T-helper 17 cell (primary cell): ENCODE data around the gene TMC8. TPM values are rescaled to one million over a fixed set of nuclear protein-coding genes. Genes with fewer than 3 reads are reported as not detected.
"Not testable (repeated sequence)": the region's sequence is repeated elsewhere in the genome, so short reads cannot be mapped to it uniquely, and the experiment has no call there.

Source experiments
- ATAC-seq: fragments of 150-1000 bp; cut with Tn5 transposase; 2 replicates; pipeline ENCODE4 v1.10.0; 2021; ENCODE audit warnings: mild to moderate bottlenecking, moderate library complexity
- DNase-seq, 3 donors: peaks; one replicate each; pipeline versions ENCODE4 v3.0.0 to v3.0.0-alpha.2; 2020 to 2021
- H3K9me3 ChIP-seq: one replicate; pipeline ENCODE4 v1.7.0; 2013; ENCODE audit warnings: low read length, mild to moderate bottlenecking; ENCODE audit not compliant: control insufficient read depth, poor library complexity, severe bottlenecking
- H3K27ac Mint-ChIP-seq: one replicate; pipeline ENCODE4 v1.8.0; 2022; ENCODE audit warnings: mild to moderate bottlenecking, moderate library complexity, mixed read lengths
- H3K27me3 Mint-ChIP-seq: one replicate; pipeline ENCODE4 v1.8.0; 2022; ENCODE audit warnings: mixed read lengths
- H3K36me3 Mint-ChIP-seq: one replicate; pipeline ENCODE4 v1.8.0; 2022; ENCODE audit warnings: low read depth, mixed read lengths
- H3K4me1 Mint-ChIP-seq: one replicate; pipeline ENCODE4 v1.8.0; 2022; ENCODE audit warnings: mild to moderate bottlenecking, mixed read lengths
- H3K4me3 Mint-ChIP-seq: one replicate; pipeline ENCODE4 v1.8.0; 2022; ENCODE audit warnings: mild to moderate bottlenecking, moderate library complexity, mixed read lengths
- total RNA-seq, 4 donors: library from RNA in 2 of 4; stranded (reverse) in 2 of 4; gene quantifications; one replicate each; pipeline ENCODE4 v1.2.3 and lab custom pipeline; 2022 to 2026

TMC8 gene, protein sequence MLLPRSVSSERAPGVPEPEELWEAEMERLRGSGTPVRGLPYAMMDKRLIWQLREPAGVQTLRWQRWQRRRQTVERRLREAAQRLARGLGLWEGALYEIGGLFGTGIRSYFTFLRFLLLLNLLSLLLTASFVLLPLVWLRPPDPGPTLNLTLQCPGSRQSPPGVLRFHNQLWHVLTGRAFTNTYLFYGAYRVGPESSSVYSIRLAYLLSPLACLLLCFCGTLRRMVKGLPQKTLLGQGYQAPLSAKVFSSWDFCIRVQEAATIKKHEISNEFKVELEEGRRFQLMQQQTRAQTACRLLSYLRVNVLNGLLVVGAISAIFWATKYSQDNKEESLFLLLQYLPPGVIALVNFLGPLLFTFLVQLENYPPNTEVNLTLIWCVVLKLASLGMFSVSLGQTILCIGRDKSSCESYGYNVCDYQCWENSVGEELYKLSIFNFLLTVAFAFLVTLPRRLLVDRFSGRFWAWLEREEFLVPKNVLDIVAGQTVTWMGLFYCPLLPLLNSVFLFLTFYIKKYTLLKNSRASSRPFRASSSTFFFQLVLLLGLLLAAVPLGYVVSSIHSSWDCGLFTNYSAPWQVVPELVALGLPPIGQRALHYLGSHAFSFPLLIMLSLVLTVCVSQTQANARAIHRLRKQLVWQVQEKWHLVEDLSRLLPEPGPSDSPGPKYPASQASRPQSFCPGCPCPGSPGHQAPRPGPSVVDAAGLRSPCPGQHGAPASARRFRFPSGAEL
- total RNA-seq, result 100 to 1,000 TPM; 352 to 481 TPM
- 274 to 653 reads per million in 2 donors for total RNA-seq (lab: John Stamatoyannopoulos, UW)

DNA sequence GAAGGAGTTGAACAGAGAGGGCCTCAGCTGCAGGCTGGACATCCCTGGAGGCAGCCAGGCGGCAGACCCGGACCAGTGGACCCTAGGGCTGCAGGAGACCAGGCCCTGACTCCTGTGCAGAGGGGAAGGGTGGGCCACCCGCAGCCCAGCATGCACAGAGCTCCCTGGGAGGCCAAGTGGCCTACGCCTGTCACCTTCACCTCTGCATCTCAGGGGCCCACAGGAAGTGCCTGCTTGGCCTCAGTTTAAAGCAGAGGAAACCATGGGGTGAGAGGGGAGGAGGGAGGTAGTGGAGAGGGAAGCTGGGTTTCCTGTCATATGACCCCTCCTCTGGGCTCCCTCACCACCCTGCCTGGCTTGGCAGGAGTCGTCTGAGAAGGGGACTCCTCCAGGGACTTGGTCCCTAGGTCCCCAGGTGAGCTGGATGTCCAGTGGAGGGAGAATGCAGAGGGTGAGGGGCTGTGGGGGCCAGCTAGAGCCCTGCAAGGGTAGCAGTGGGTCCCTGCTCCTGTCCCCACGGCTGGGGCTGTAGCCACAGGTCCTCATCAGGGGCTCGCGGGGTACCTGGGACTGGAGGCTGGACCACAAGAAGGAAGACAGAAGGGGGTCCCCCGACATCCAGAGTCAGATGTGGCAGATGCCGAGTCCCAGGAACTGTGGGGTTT, at the start of gene TMC8:
Gene TMC8 (plus strand): TSS at position 335 of the 665 bp plus-strand sequence. CDS start 818 bp downstream, outside the sequence.
- H3K27me3 Mint-ChIP-seq, result no peaks in the 10 kb centered on the region
- peak within 1 kb of the TSS; percentile 99 for H3K4me3 Mint-ChIP-seq
- ATAC-seq, result peak; percentile 67
- peak; percentile 51 to 71 (median 65) for DNase-seq
- peaks cover 9% of the 10 kb centered on the region for H3K36me3 Mint-ChIP-seq
- peak within 1 kb of the TSS; percentile 95 for H3K27ac Mint-ChIP-seq
- peaks cover 56% of the 10 kb centered on the region for H3K4me1 Mint-ChIP-seq
- H3K9me3 ChIP-seq, result no peaks in the 10 kb centered on the region

DNA sequence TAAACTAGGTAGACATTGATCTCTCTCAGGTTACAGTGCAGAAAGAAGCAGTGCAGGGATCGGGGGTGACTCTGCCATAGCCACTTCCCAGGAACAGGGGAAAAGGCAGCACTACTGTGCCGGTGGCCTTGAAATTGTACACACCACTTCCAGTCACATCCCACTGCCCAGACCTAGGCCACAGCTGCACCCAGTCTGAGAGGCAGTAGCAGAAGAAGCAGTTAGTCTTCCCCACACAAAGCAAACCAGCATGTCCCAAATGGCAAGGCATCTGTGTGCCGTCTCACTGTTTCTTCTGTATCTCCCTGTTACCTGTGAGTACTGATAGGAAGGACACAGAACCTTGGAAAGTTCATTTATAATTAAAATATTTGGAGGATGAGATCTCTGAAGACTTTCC, 49.0 kb upstream of the TMC8 start:
- H3K9me3 ChIP-seq, result no peaks in the 10 kb centered on the region
- Mint-ChIP-seq H3K27me3 (no peaks in the 10 kb centered on the region), H3K4me3 (no peak overlapping the region), H3K36me3 (peaks cover 3% of the 10 kb centered on the region), H3K4me1 (peaks cover 2% of the 10 kb centered on the region), H3K27ac (peak overlapping the region; percentile 67)
- no peak for DNase-seq
- ATAC-seq, result no peak

DNA sequence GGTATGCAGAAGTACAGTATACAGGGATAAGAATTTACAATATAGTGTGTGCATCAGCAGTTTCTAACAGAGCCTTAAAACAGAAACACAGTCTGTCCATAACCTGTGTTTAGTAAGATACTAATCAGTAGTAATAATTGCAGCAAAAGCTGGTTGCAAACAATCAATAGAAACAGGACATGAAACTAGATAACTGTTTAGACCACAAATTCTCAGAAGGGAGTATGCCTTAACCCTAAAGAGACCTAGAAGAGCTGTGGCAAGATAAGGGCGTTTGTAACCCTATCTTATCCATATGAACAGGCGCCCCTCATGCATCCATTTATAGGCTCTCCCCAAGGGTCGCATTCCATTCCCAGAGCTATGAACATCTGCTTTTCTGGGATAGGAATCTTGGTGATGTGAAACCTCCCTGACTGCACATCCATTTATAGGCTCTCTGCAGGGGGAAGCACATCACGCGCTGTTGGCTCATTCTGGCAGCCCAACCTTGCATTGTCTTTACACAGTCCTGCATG, 48.2 kb upstream of the TMC8 start:
- not testable (repeated sequence) for H3K36me3 Mint-ChIP-seq, H3K9me3 ChIP-seq, H3K27me3 Mint-ChIP-seq, ATAC-seq, DNase-seq, H3K4me3 Mint-ChIP-seq, H3K4me1 Mint-ChIP-seq
- H3K27ac Mint-ChIP-seq, result peak overlapping the region; percentile 67

DNA sequence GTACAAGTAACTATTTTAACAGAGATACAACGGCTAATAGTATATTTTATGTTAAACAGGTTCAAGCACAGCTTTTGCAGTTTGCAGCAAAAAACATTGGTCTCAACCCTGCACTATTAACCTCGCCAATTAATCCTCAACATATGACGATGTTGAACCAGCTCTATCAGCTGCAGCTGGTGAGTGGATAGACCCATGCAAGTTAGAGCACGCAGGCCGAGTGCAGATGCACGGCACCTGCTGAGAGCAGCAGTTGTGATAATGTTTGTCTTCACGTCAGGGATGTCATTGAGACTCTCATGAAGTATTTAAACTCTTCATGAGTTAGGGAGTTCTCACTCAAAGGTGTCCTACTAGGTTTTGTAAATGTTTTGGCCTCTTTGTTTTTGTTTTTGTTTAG, 47.6 kb upstream of the TMC8 start:
- DNase-seq, result no peak
- no peaks in the 10 kb centered on the region for H3K27me3 Mint-ChIP-seq
- H3K27ac Mint-ChIP-seq, result no peak overlapping the region
- no peak overlapping the region for H3K4me3 Mint-ChIP-seq
- no peaks in the 10 kb centered on the region for H3K36me3 Mint-ChIP-seq
- peaks cover 2% of the 10 kb centered on the region for H3K4me1 Mint-ChIP-seq
- no peak for ATAC-seq
- no peaks in the 10 kb centered on the region for H3K9me3 ChIP-seq

DNA sequence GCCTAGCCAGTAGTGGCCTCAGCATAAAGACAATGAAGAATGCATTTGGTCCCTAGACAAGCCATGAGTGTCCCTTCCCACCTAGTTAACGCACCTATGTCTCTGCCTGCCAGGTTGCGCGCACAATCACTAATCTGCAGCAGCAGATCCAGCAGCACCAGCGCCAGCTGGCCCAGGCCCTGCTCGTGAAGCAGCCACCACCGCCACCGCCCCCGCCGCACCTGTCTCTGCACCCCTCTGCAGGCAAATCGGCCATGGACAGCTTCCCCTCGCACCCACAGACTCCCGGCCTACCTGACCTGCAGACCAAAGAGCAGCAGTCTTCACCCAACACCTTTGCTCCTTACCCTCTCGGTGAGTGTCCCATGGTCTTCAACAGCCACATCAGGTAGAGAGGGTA, 43.8 kb upstream of the TMC8 start:
- no peaks in the 10 kb centered on the region for H3K27me3 Mint-ChIP-seq
- H3K9me3 ChIP-seq, result no peaks in the 10 kb centered on the region
- H3K4me1 Mint-ChIP-seq, result peaks cover 2% of the 10 kb centered on the region
- no peaks in the 10 kb centered on the region for H3K36me3 Mint-ChIP-seq
- no peak overlapping the region for H3K27ac Mint-ChIP-seq
- ATAC-seq (no peak), DNase-seq (no peak)
- H3K4me3 Mint-ChIP-seq, result no peak overlapping the region

DNA sequence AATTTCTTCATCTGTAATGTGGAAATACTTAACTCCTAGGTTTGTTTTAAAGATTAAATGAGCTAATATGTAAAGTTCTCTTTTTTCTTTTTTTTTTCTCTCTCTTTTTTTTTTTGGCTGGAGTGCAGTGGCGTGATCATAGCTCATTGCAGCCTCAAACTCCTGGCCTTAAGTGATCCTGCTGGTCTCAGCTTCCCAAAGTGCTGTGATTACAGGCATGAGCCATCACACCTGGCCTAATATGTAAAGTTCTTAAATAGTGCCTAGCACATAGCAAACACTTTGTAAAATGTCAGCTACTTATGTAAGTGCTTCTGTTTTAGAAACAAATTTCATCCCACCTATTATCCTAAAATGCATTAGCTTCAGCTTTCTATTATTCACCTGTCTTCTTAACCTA, 42.0 kb upstream of the TMC8 start:
- H3K4me3 Mint-ChIP-seq, result no peak overlapping the region
- H3K9me3 ChIP-seq, result no peaks in the 10 kb centered on the region
- H3K36me3 Mint-ChIP-seq, result no peaks in the 10 kb centered on the region
- DNase-seq (no peak), ATAC-seq (no peak)
- H3K4me1 Mint-ChIP-seq, result peaks cover 2% of the 10 kb centered on the region
- H3K27ac Mint-ChIP-seq, result peak overlapping the region; percentile 63
- no peaks in the 10 kb centered on the region for H3K27me3 Mint-ChIP-seq

DNA sequence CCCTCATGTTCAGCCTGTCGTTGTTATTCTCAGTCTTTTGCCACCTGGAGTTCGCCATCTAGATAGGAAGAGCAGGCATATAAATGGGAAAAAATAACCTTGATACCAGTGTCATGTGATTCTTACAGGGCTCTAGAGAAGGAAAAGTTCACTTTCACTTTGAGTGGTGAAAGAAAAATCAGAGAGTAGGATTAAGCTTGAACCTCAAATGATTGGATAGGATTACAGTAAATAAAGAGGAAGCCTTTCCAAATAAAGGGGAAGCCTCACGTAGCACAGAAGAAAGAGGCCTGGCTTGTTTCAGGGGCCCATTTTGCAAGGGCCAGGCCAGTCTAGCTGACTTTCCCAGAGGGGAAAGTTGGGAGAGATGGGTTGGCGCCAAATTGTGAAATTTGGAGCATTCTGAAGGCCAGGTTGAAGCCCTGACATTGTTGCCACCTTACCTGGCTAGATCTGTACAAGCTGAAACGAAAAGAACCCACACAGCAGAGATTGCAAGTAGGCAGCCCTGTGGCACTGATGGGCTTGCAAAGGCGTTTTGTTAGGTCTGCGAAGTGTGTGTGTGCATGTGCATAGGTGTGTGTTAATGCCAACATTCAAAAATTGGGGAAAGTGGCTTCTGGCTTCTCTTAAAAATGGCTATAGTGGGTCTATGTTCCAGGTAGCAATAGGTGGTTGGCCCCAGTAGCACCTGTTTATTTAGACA, 40.8 kb upstream of the TMC8 start:
- no peaks in the 10 kb centered on the region for H3K9me3 ChIP-seq
- Mint-ChIP-seq H3K4me1 (peaks cover 2% of the 10 kb centered on the region), H3K27ac (peak overlapping the region; percentile 63), H3K4me3 (no peak overlapping the region), H3K36me3 (no peaks in the 10 kb centered on the region), H3K27me3 (no peaks in the 10 kb centered on the region)
- ATAC-seq (no peak), DNase-seq (no peak)

DNA sequence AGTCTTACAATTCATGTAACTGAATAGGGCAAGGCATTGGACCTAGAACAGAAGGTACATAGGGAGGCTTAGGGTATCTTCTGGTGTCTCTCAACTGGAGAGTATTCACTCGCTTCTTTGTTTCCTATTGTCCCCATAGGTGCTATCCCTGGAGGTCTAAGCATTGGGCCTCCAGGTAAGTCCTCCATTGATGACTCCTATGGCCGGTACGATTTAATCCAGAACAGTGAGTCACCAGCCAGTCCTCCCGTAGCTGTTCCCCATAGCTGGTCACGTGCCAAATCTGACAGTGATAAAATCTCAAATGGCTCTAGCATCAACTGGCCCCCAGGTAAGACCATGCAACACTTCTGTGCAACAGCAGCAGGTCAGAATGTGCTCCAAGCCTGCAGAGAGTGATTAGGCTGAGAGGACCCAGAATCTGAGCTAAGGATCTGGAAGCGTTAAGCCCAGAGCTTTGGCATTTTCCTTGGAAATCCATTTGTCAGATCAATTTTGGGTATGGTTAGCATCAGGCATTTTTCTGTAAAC, 37.7 kb upstream of the TMC8 start:
- Mint-ChIP-seq H3K36me3 (no peaks in the 10 kb centered on the region), H3K27me3 (no peaks in the 10 kb centered on the region), H3K4me3 (no peak overlapping the region), H3K4me1 (no peaks in the 10 kb centered on the region), H3K27ac (no peak overlapping the region)
- DNase-seq (no peak), ATAC-seq (no peak)
- no peaks in the 10 kb centered on the region for H3K9me3 ChIP-seq

DNA sequence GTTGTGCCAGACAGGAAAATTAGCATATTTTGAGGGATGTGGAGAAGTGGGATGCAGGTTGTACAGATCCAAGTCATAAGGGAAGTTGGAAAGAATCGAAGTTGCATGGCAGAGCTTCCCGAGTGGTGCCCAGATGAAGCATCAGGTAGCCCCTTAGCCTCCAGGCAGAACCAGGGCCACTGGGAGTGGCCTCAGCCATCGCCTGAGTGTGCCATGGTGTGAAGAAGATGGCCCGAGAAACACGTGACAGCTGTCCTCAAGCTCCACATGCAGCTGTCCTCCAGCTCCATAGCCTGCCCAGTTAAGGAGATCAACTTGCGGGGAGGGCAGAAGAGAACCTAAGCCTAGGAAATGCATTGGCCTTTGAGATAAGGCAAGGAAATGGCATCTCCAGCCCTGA, 35.5 kb upstream of the TMC8 start:
- no peak overlapping the region for H3K4me3 Mint-ChIP-seq
- H3K27me3 Mint-ChIP-seq, result no peaks in the 10 kb centered on the region
- DNase-seq (no peak), ATAC-seq (no peak)
- no peaks in the 10 kb centered on the region for H3K9me3 ChIP-seq
- H3K4me1 Mint-ChIP-seq, result peaks cover 3% of the 10 kb centered on the region
- no peaks in the 10 kb centered on the region for H3K36me3 Mint-ChIP-seq
- peak overlapping the region; percentile 53 for H3K27ac Mint-ChIP-seq

DNA sequence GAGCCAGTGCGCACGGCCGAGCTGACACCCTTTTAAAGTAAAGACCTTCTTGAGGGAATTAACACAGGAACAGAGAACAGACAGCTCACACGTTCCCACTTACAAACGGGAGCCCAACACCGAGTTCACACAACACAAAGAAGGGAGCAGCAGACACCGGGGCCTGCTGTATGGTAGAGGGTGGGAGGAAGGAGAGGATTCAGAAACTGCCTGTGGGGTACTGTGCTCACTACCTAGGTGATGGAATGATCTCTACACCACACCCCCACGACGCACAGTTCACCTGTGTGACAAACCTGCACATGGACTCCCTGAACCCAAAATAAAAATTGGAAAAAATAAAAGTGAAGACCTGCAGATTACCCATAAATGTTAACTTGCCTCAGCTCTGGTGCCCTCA, 34.5 kb upstream of the TMC8 start:
- Mint-ChIP-seq H3K27ac (no peak overlapping the region), H3K27me3 (no peaks in the 10 kb centered on the region), H3K4me1 (peaks cover 4% of the 10 kb centered on the region), H3K36me3 (no peaks in the 10 kb centered on the region), H3K4me3 (no peak overlapping the region)
- H3K9me3 ChIP-seq, result no peaks in the 10 kb centered on the region
- no peak for ATAC-seq
- no peak for DNase-seq

DNA sequence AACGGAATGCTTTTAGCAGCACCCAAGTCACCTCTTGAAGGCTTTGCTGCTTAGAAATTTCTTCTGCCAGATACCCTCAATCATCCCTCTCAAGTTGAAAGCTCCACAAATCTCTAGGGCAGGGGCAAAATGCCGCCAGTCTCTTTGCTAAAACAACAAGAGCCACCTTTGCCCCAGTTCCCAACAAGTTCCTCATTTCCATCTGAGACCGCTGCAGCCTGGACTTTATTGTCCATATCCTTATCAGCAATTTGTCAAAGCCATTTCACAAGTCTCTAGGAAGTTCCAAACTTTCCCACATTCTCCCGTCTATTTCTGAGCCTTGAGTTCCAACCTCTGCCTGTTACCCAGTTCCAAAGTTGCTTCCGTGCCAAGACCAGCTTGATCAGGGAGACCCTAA, 29.5 kb upstream of the TMC8 start:
- Mint-ChIP-seq H3K27ac (peak overlapping the region; percentile 70), H3K27me3 (no peaks in the 10 kb centered on the region)

DNA sequence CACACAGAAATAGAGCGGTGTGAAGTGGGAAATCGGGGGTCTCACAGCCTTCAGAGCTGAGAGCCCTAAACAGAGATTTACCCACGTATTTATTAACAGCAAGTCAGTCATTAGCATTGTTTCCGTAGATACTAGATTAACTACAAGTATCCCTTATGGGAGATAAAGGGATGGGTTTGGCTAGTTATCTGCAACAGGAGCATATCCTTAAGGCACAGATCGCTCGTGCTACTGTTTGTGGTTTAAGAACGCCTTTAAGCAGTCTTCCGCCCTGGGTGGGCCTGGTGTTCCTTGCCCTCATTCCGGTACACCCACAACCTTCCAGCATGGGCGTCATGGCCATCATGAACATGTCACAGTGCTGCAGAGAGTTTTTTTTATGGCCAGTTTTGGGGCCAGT, 29.0 kb upstream of the TMC8 start:
- H3K4me3 Mint-ChIP-seq, result no peak overlapping the region
- H3K9me3 ChIP-seq, result no peaks in the 10 kb centered on the region
- no peaks in the 10 kb centered on the region for H3K27me3 Mint-ChIP-seq
- peaks cover 6% of the 10 kb centered on the region for H3K4me1 Mint-ChIP-seq
- ATAC-seq (no peak), DNase-seq (no peak)
- H3K36me3 Mint-ChIP-seq, result no peaks in the 10 kb centered on the region
- H3K27ac Mint-ChIP-seq, result no peak overlapping the region

More for the DNA sequence above, 29.5 kb upstream of the TMC8 start:
- Mint-ChIP-seq H3K4me1 (peaks cover 6% of the 10 kb centered on the region), H3K36me3 (no peaks in the 10 kb centered on the region), H3K4me3 (no peak overlapping the region)
- ATAC-seq (no peak), DNase-seq (no peak)
- H3K9me3 ChIP-seq, result no peaks in the 10 kb centered on the region
